ENCODE data around the gene NRTN.

GRCh38 chr19:5762608-5763217 lies 42.2 kb upstream of the NRTN start:
- TF ChIP-seq CTCF (IDR thresholded peaks at IDR 0.05 in 8 of 11, conservative IDR thresholded peaks at IDR 0.05 in 3 of 11), result no peak
- no peak for TF ChIP-seq POLR2A (IDR thresholded peaks at IDR 0.05)
- no peak for TF ChIP-seq POLR2AphosphoS5 (IDR thresholded peaks at IDR 0.05)

Data from spleen (tissue), 7 donors.